K562 (cell line): Measurements from ENCODE around the gene ZFYVE28. TPM values are rescaled to one million over a fixed set of nuclear protein-coding genes. Genes with fewer than 3 reads are reported as not detected.

Experiments
- ATAC-seq: fragments of 200-7000 bp; cut with Tn5 transposase; 3 replicates; pipeline ENCODE4 v1.9.1; 2020; ENCODE audit warnings: moderate library complexity
- BruUV-seq: library from RNA; stranded (reverse); fragments of 400-500 nt; replicated peaks from 2 replicates; lab custom pipeline; 2021; lab: Mats Ljungman, UMichigan
- CTCF ChIA-PET: fragments of 300-600 bp; formaldehyde crosslinking; extraction: SDS; loops from one replicate; lab custom pipeline; 2021; ENCODE audit warnings: low intra/inter-chr PET ratio; lab: Yijun Ruan, JAX
- POLR2A ChIA-PET: fragments of 300-600, 350-650 bp; sonication (Branson Sonifier 250); formaldehyde crosslinking; extraction: SDS; loops from one replicate; lab custom pipeline; 2021; ENCODE audit warnings: antibody characterized with exemption, inconsistent platforms; lab: Yijun Ruan, JAX
- DNase-seq, 4 experiments: peaks; one replicate each; pipeline versions ENCODE4 v3.0.0 to v3.0.0-alpha.2; 2011 to 2018; ENCODE audit warnings: low spot score in 3 of 4, mixed read lengths in 3 of 4; ENCODE audit errors: extremely low read depth in 1 of 4
- FAIRE-seq: peaks from 2 replicates; lab custom pipeline; 2011; peaks lifted over from hg19 to GRCh38; lab: Jason Lieb, UNC
- H2AFZ ChIP-seq: 2 replicates; pipeline ENCODE4 v1.6.0; 2011; ENCODE audit warnings: low read depth, low read length, control low read depth, inconsistent platforms
- H3K27ac ChIP-seq: fragments of 200-600 bp; 3 replicates; pipeline ENCODE4 v1.8.0; 2011; ENCODE audit warnings: low read depth, mild to moderate bottlenecking, control low read depth, inconsistent platforms, low read length, moderate library complexity, mixed read lengths; ENCODE audit errors: extremely low read depth
- H3K27me3 ChIP-seq, 2 experiments: fragments of 300-600 bp in 1 of 2; 2 replicates in 1 of 2; 3 replicates in 1 of 2; pipeline versions ENCODE4 v1.6.0 to v1.8.0; 2011; ENCODE audit warnings: inconsistent platforms in 2 of 2, low read length in 2 of 2, mild to moderate bottlenecking in 1 of 2, mixed read lengths in 1 of 2, moderate library complexity in 1 of 2; ENCODE audit not compliant: control insufficient read depth in 2 of 2, insufficient read depth in 2 of 2
- H3K36me3 ChIP-seq: fragments of 300-600 bp; 3 replicates; pipeline ENCODE4 v1.8.0; 2011; ENCODE audit warnings: mild to moderate bottlenecking, low read length, inconsistent platforms; ENCODE audit not compliant: control insufficient read depth, insufficient read depth
- H3K4me1 ChIP-seq, 2 experiments: fragments of 200-600 bp in 1 of 2; replicated peaks in 1 of 2; 2 replicates in 1 of 2; 3 replicates in 1 of 2; pipeline versions ENCODE4 v1.5.1 to v1.8.0; 2011; ENCODE audit warnings: inconsistent platforms in 2 of 2, low read length in 2 of 2, mild to moderate bottlenecking in 1 of 2, mixed read lengths in 1 of 2, moderate library complexity in 1 of 2; ENCODE audit not compliant: control insufficient read depth in 2 of 2, insufficient read depth in 2 of 2
- H3K4me2 ChIP-seq: 2 replicates; pipeline ENCODE4 v1.6.1; 2011; ENCODE audit warnings: low read length, control low read depth, inconsistent platforms, mixed read lengths; ENCODE audit not compliant: insufficient read depth
- H3K4me3 ChIP-seq: fragments of 200-600 bp; sonication (generic), shearing (Covaris generic); 2 replicates; pipeline ENCODE4 v1.5.1; 2016; ENCODE audit warnings: control low read depth, inconsistent platforms
- H3K79me2 ChIP-seq: fragments of 200-600 bp; 3 replicates; pipeline ENCODE4 v1.8.0; 2011; ENCODE audit warnings: low read length, inconsistent platforms; ENCODE audit not compliant: control insufficient read depth, insufficient read depth
- H3K9ac ChIP-seq, 2 experiments: 2 replicates each; pipeline versions ENCODE4 v1.6.0 to v1.6.1; 2011; ENCODE audit warnings: low read depth in 2 of 2, low read length in 2 of 2, control low read depth in 1 of 2, inconsistent platforms in 1 of 2, mild to moderate bottlenecking in 1 of 2, mixed read lengths in 1 of 2; ENCODE audit not compliant: insufficient read depth in 1 of 2
- H3K9me1 ChIP-seq: one replicate; pipeline ENCODE4 v1.6.0; 2011; ENCODE audit warnings: inconsistent platforms, mild to moderate bottlenecking, low read length, moderate library complexity; ENCODE audit not compliant: control insufficient read depth, insufficient read depth
- H3K9me3 ChIP-seq: replicated peaks from 2 replicates; pipeline ENCODE4 v1.5.1; 2011; ENCODE audit warnings: low read depth, low read length, inconsistent platforms; ENCODE audit not compliant: control insufficient read depth, insufficient read depth
- H4K20me1 ChIP-seq: replicated peaks from 2 replicates; pipeline ENCODE4 v1.6.1; 2011; ENCODE audit warnings: low read length, inconsistent platforms, mixed read lengths; ENCODE audit not compliant: control insufficient read depth, insufficient read depth
- ATF2 ChIP-seq: sonication (generic); formaldehyde crosslinking; IDR thresholded peaks from 2 replicates; pipeline ENCODE4 v1.8.1; 2022; ENCODE audit warnings: missing genetic modification reagents
- BDP1 ChIP-seq: IDR thresholded peaks from 3 replicates; pipeline ENCODE4 v1.6.1; 2011; ENCODE audit not compliant: insufficient read length, insufficient read depth
- DACH1 ChIP-seq: fragments of 450-650 bp; IDR thresholded peaks from 2 replicates; pipeline ENCODE4 v1.6.1; 2018; ENCODE audit not compliant: partially characterized antibody
- DDX20 ChIP-seq: fragments of 450-650 bp; IDR thresholded peaks from 2 replicates; pipeline ENCODE4 v1.6.1; 2016; ENCODE audit warnings: missing genetic modification characterization, low read depth, mild to moderate bottlenecking, missing compliant biosample characterization, moderate library complexity
- ETV5 ChIP-seq: sonication (generic); formaldehyde crosslinking; IDR thresholded peaks from 2 replicates; pipeline ENCODE4 v1.4.0; 2020; ENCODE audit warnings: low read depth, mild to moderate bottlenecking, missing genetic modification reagents
- KLF10 ChIP-seq: fragments of 250-450 bp; sonication (Bioruptor Pico); IDR thresholded peaks from 2 replicates; pipeline ENCODE4 v1.6.1; 2021; ENCODE audit warnings: matching md5 sums
- LEF1 ChIP-seq: fragments of 450-650 bp; IDR thresholded peaks from 2 replicates; pipeline ENCODE4 v1.6.1; 2016; ENCODE audit warnings: mild to moderate bottlenecking
- MCM3 ChIP-seq: fragments of 450-650 bp; IDR thresholded peaks from 2 replicates; pipeline ENCODE4 v1.6.1; 2016
- MTA2 ChIP-seq: fragments of 450-650 bp; IDR thresholded peaks from 2 replicates; pipeline ENCODE4 v1.6.1; 2016; ENCODE audit warnings: low read depth
- NCOA6 ChIP-seq: fragments of 450-650 bp; IDR thresholded peaks from 2 replicates; pipeline ENCODE4 v1.6.1; 2017; ENCODE audit warnings: mild to moderate bottlenecking
- PCBP1 ChIP-seq: fragments of 200-400 bp; formaldehyde crosslinking; IDR thresholded peaks from 2 replicates; pipeline ENCODE4 v1.6.1; 2018; ENCODE audit warnings: mild to moderate bottlenecking, low read depth, low read length; ENCODE audit not compliant: poor library complexity, severe bottlenecking
- PREB ChIP-seq: sonication (generic); formaldehyde crosslinking; IDR thresholded peaks from 2 replicates; pipeline ENCODE4 v1.8.1; 2023; ENCODE audit warnings: mild to moderate bottlenecking, missing genetic modification reagents
- TAF9B ChIP-seq: fragments of 450-650 bp; IDR thresholded peaks from 2 replicates; pipeline ENCODE4 v1.6.1; 2018; ENCODE audit warnings: mild to moderate bottlenecking; ENCODE audit not compliant: partially characterized antibody
- TARDBP ChIP-seq: fragments of 450-650 bp; IDR thresholded peaks from 2 replicates; pipeline ENCODE4 v1.6.1; 2016
- ZNF184 ChIP-seq: sonication (generic); formaldehyde crosslinking; IDR thresholded peaks from 2 replicates; pipeline ENCODE4 v1.5.0; 2020; ENCODE audit warnings: missing genetic modification reagents
- ZNF24 ChIP-seq: fragments of 450-650 bp; IDR thresholded peaks from 2 replicates; pipeline ENCODE4 v1.6.1; 2016
- ZNF639 ChIP-seq, 2 experiments: fragments of 200-800 bp in 1 of 2; sonication (Bioruptor generic) in 1 of 2; sonication (generic) in 1 of 2; formaldehyde crosslinking in 1 of 2; IDR thresholded peaks in 1 of 2; conservative IDR thresholded peaks in 1 of 2; 2 replicates each; pipeline versions ENCODE4 v1.5.0 to v1.6.1; 2016 to 2020; ENCODE audit warnings: missing compliant biosample characterization in 1 of 2, missing genetic modification characterization in 1 of 2, missing genetic modification reagents in 1 of 2
- WGBS: fragments of 100-300 bp; shearing (Covaris generic); methylation state at CpG from one replicate; pipeline ENCODE4 v1.1.6; 2016; ENCODE audit warnings: low coverage, mixed read lengths; ENCODE audit not compliant: insufficient coverage; ENCODE audit errors: missing lambda C conversion rate; 5-methylcytosine and 5-hydroxymethylcytosine counted together
- in situ Hi-C: fragments of 300-500 bp; cut with MboI; formaldehyde crosslinking; loops from 4 replicates; pipeline ENCODE4 v1.15.0; 2018; ENCODE audit warnings: inconsistent platforms, mixed read lengths
- intact Hi-C: fragments of 100-400 bp; cut with micrococcal nuclease; formaldehyde crosslinking; loops from 2 replicates; pipeline ENCODE4 v1.14.2; 2022
- polyA plus RNA-seq, 8 experiments: library from polyadenylated mRNA; depleted of rRNA in 4 of 8; stranded (reverse) in 5 of 8; unstranded in 3 of 8; fragments of >200 nt; fragmentation: Nextera tagmentation in 2 of 8; fragmentation: Illumina TruSeq in 1 of 8; extraction: Ambion mirVana in 2 of 8; extraction: Trizol in 1 of 8; gene quantifications; 2 replicates each; pipeline versions ENCODE4 v1.2.1 to v1.2.3, GENCODE V29; 2011 to 2014; ENCODE audit warnings: inconsistent platforms in 1 of 8, missing spikeins in 1 of 8
- total RNA-seq, 7 experiments: library from RNA; depleted of rRNA in 6 of 7; stranded (reverse); fragments of >200 nt in 6 of 7; fragmentation: Illumina TruSeq in 2 of 7; extraction: Trizol in 2 of 7; gene quantifications; 2 replicates each; pipeline versions ENCODE4 v1.2.1 to v1.2.3, GENCODE V29; 2011 to 2021; ENCODE audit warnings: low replicate concordance in 1 of 7

ZFYVE28 gene
- total and polyA plus RNA-seq, 9 of the 15 experiments (the other 6 are each of a cell fraction or from before 2014, with no cell fraction given) = 1.3 to 24.8 (median 8.9) TPM

- no peak for TF ChIP-seq ZNF639 (CRISPR knock-in tag; conservative IDR thresholded peaks at IDR 0.05 in 1 of 2, IDR thresholded peaks at IDR 0.05 in 1 of 2)
- no peak for TF ChIP-seq TAF9B
- TF ChIP-seq, all 486 proteins: peak for 9
Measured at GRCh38 chr4:2347190-2347589, 71.3 kb downstream of the ZFYVE28 start (continued).

GRCh38 chr4:2343476-2343875 is 75.0 kb downstream of the ZFYVE28 start:
- H3K9me1 ChIP-seq = peaks cover 3% of the 10 kb centered on the region
- WGBS = 65% methylated on average over 2 of the region's 2 CpGs
- H3K79me2 ChIP-seq = no peaks in the 10 kb centered on the region
- H3K27ac ChIP-seq = no peak overlapping the region
- BruUV-seq = no TSS peak
- FAIRE-seq (no peak), DNase-seq (no peak), ATAC-seq (no peak)
- no peaks in the 10 kb centered on the region for H3K27me3 ChIP-seq
- POLR2A ChIA-PET = no interaction called here
- intact Hi-C loops = no loop called here
- H3K4me2 ChIP-seq = no peak overlapping the region
- no peaks in the 10 kb centered on the region for H3K9me3 ChIP-seq
- H3K4me3 ChIP-seq = no peak overlapping the region
- peaks cover 6% of the 10 kb centered on the region; the same call in 1 of the 2 replicates for H4K20me1 ChIP-seq
- no peak overlapping the region for H2AFZ ChIP-seq
- H3K36me3 ChIP-seq = peaks cover 20% of the 10 kb centered on the region; the same call in 1 of the 3 replicates
- CTCF ChIA-PET = no interaction called here
- H3K9ac ChIP-seq = no peak overlapping the region
- in situ Hi-C loops = no loop called here
- peaks cover 0 to 10% of the 10 kb centered on the region in 2 experiments; a peak in 2 of 5 replicates for H3K4me1 ChIP-seq
- TF ChIP-seq DACH1 (no peak), NCOA6 (no peak), PREB (no peak), KLF10 (no peak), MTA2 (no peak), PCBP1 (no peak), ZNF24 (no peak), BDP1 (no peak), TARDBP (no peak), MCM3 (no peak), ZNF184 (no peak), ETV5 (CRISPR knock-in tag) (no peak), LEF1 (no peak), DDX20 (no peak), ATF2 (CRISPR knock-in tag) (no peak)
